Measurements from ENCODE around the gene DBR1. TPM values are rescaled to one million over a fixed set of nuclear protein-coding genes. Genes with fewer than 3 reads are reported as not detected.

DBR1 gene
- total RNA-seq, 8 experiments from 2014 or later: 10.8 to 19.7 (median 12.9) TPM

- in situ Hi-C loops (cut with MboI; ENCODE audit: low pct_unique_long_range_greater_than_20kb in 2 of 9, low sequenced_read_pairs in 9 of 9, unreplicated experiment in 9 of 9): no loop called here
- Histone ChIP-seq H3K27ac (no peak overlapping the region), H3K4me1 (replicated peaks in 1 of 2) (no peaks in the 10 kb centered on the region), H3K4me3 (no peak overlapping the region)
- no peak for ATAC-seq (replicated peaks in 6 of 8)
- WGBS, 10 experiments: 85 to 100% (median 92%) methylated on average over 1 of the region's 1 CpG; no CpG with 5 or more reads in 3 of the 10 experiments
Observed at GRCh38 chr3:138200424-138200823, 25.7 kb upstream of the DBR1 start.

- Histone ChIP-seq H3K4me3 (no peak overlapping the region), H3K4me1 (replicated peaks in 1 of 2) (no peaks in the 10 kb centered on the region), H3K27ac (no peak overlapping the region)
- ATAC-seq (replicated peaks in 6 of 8): no peak
- 83 to 100% (median 100%) methylated on average over 1 to 2 of the region's 2 CpGs; no CpG with 5 or more reads in 1 of the 10 experiments for WGBS, 10 experiments
- in situ Hi-C loops (cut with MboI; ENCODE audit: low pct_unique_long_range_greater_than_20kb in 2 of 9, low sequenced_read_pairs in 9 of 9, unreplicated experiment in 9 of 9): no loop called here
Observed at GRCh38 chr3:138199851-138200250, 25.1 kb upstream of the DBR1 start.

DNA sequence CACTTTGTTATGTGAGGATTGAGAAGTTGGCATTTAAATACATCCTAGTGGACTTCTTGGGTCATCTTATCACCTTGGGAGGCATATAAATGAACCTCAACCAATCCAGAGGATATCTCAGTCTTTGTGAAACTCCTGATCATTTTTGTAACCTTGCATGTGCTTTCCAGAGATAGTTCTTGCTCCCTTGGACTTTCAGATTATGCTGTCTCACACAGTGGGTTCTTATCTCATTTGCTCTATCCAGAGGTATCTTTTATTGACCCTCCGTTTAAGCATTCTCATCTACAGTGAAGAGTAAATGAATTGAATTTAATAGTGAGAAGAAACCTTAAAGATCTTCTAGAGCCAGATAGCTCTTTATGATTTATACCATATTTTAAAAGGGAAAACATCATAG is 22.8 kb upstream of the DBR1 start:
- Histone ChIP-seq H3K27ac (no peak overlapping the region), H3K4me1 (replicated peaks in 1 of 2) (no peaks in the 10 kb centered on the region), H3K4me3 (no peak overlapping the region)
- ATAC-seq (replicated peaks in 6 of 8): no peak
- in situ Hi-C loops (cut with MboI; ENCODE audit: low pct_unique_long_range_greater_than_20kb in 2 of 9, low sequenced_read_pairs in 9 of 9, unreplicated experiment in 9 of 9): no loop called here
- WGBS, 10 experiments: 67 to 100% (median 85%) methylated on average over 1 of the region's 1 CpG; no CpG with 5 or more reads in 2 of the 10 experiments

- Histone ChIP-seq H3K4me3 (no peak overlapping the region), H3K4me1 (replicated peaks in 1 of 2) (no peaks in the 10 kb centered on the region), H3K27ac (no peak overlapping the region)
- 89 to 97% (median 91%) methylated on average over 2 to 5 of the region's 5 CpGs; no CpG with 5 or more reads in 3 of the 10 experiments for WGBS, 10 experiments
- in situ Hi-C loops (cut with MboI; ENCODE audit: low pct_unique_long_range_greater_than_20kb in 2 of 9, low sequenced_read_pairs in 9 of 9, unreplicated experiment in 9 of 9): no loop called here
- ATAC-seq (replicated peaks in 6 of 8): peak in 5 of 8 experiments; percentile 52 to 78 (median 59)
Observed at GRCh38 chr3:138197058-138197457, 22.3 kb upstream of the DBR1 start.

DNA sequence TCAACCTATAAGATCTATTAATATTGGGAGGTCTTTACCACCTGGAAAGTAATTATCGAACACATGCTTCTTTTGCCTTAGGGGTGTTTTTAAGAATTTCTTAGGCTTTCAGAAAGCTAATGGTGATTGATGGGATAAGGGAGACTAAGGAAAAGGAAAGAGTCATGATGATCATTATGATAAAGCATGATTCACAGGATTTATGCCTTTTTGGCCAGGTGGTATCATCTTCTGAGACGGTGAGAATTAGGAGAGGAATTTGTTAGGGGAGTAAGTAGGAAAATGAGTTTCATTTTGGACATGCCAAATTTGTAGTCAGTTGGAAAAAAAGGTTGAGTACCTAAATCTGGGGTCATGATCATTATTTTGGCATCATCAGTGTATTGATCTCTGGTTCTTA is 21.3 kb upstream of the DBR1 start:
- H3K4me3 ChIP-seq: no peak overlapping the region
- H3K27ac ChIP-seq: no peak overlapping the region
- WGBS, 10 experiments: 62 to 100% (median 94%) methylated on average over 1 to 2 of the region's 2 CpGs; no CpG with 5 or more reads in 1 of the 10 experiments
- no peak for ATAC-seq (replicated peaks in 6 of 8)
- no peaks in the 10 kb centered on the region for H3K4me1 ChIP-seq (replicated peaks in 1 of 2)
- in situ Hi-C loops (cut with MboI; ENCODE audit: low pct_unique_long_range_greater_than_20kb in 2 of 9, low sequenced_read_pairs in 9 of 9, unreplicated experiment in 9 of 9): no loop called here

GRCh38 chr3:138195481-138195880 is 20.8 kb upstream of the DBR1 start:
- 67 to 100% (median 80%) methylated on average over 1 to 2 of the region's 2 CpGs; no CpG with 5 or more reads in 1 of the 10 experiments for WGBS, 10 experiments
- H3K4me1 ChIP-seq (replicated peaks in 1 of 2): no peaks in the 10 kb centered on the region
- in situ Hi-C loops (cut with MboI; ENCODE audit: low pct_unique_long_range_greater_than_20kb in 2 of 9, low sequenced_read_pairs in 9 of 9, unreplicated experiment in 9 of 9): no loop called here
- no peak overlapping the region for H3K4me3 ChIP-seq
- no peak overlapping the region for H3K27ac ChIP-seq
- no peak for ATAC-seq (replicated peaks in 6 of 8)

DNA sequence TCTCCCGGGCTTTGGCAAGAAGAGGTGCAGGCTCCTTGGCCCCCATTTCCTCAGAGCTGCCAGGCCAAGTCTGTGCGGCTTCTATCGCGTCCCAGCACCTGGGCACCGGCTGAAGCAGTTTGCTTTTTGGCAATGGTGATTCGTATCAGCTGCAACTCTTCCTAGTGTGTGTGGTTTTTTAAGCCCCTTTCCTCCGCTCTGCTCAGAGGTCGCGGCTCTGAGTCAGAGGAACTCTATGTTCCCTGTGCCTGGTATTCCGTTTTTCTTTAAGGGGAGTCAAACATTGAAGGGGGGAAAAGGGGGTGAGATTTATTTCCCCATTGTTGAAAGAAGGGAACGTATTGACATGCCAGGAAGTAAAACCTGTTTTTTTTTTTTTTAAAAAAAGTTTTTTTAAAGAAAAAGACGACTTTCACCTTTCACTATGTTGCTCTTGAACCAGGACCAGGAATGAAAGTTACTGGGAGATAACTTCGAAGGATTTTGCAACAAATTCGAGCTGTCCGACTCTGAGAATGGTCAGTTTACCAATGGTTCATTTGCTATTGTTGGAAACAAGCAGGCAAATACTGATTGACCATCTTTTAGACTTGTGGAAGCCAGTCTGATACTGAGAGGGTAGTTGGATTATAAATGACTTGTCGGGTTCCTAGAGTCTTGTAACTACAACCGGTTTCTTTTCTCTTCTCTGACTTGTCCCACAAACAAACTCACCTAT is 13.5 kb upstream of the DBR1 start:
- H3K4me3 ChIP-seq: peak overlapping the region; percentile 71 to 97 (median 93)
- H3K4me1 ChIP-seq (replicated peaks in 1 of 2): peaks cover 8 to 11% of the 10 kb centered on the region in 2 donors
- 0 to 37% (median 4%) methylated on average over 2 to 13 of the region's 17 CpGs for WGBS, 10 experiments
- in situ Hi-C loops (cut with MboI; ENCODE audit: low pct_unique_long_range_greater_than_20kb in 2 of 9, low sequenced_read_pairs in 9 of 9, unreplicated experiment in 9 of 9): no loop called here
- ATAC-seq (replicated peaks in 6 of 8): peak in 7 of 8 experiments; percentile 1 to 30 (median 12)
- H3K27ac ChIP-seq: peak overlapping the region; percentile 99

DNA sequence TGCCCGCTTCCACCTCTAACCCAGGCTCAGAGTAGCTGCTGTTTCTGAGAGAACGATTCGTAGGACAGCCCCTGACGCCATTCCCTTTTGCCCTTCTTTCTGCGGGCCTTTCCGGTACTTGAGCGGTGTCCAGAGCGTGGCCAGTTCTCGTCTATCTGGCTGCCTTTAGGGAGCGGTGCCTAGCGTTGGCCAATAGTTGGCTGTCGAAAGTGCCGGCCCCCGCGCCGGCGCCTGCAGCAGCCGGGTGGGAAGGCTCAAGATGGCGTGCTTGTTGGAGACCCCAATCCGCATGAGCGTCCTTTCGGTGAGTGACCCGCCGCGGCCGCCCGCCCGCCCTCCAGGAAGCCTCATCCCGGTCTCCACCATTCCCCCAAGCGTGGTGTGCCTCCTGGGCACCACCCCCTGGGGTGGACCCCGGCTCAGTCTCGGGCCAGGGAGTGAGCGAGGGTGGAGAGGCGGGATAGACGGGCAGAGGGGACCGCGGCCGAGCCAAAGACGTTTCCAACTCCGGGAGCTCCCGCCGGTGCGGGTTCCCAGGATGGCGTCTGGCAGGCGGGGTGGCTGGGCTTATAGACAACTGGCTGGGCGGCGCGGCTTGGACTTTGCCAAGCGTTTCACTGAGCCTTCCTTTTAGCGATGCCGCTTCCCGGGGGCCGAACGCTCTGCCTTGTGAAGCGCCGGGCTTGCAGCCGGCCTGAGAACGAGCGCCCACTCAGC is 12.7 kb upstream of the DBR1 start, which contains the start of gene ARMC8:
Gene ARMC8 (plus strand): TSS at position 6 of the 717 bp plus-strand sequence. CDS start 254 bp downstream, at position 260.
- Histone ChIP-seq H3K4me3 (peak within 1 kb of the TSS; percentile 71 to 97 (median 93)), H3K4me1 (replicated peaks in 1 of 2) (peaks cover 8 to 11% of the 10 kb centered on the region in 2 donors), H3K27ac (peak within 1 kb of the TSS; percentile 99)
- in situ Hi-C loops (cut with MboI; ENCODE audit: low pct_unique_long_range_greater_than_20kb in 2 of 9, low sequenced_read_pairs in 9 of 9, unreplicated experiment in 9 of 9): no loop called here
- ATAC-seq (replicated peaks in 6 of 8): peak; percentile 75 to 93 (median 90)
- WGBS, 10 experiments: 0 to 2% (median 0%) methylated on average over 2 to 20 of the region's 59 CpGs; no CpG with 5 or more reads in 6 of the 10 experiments

DNA sequence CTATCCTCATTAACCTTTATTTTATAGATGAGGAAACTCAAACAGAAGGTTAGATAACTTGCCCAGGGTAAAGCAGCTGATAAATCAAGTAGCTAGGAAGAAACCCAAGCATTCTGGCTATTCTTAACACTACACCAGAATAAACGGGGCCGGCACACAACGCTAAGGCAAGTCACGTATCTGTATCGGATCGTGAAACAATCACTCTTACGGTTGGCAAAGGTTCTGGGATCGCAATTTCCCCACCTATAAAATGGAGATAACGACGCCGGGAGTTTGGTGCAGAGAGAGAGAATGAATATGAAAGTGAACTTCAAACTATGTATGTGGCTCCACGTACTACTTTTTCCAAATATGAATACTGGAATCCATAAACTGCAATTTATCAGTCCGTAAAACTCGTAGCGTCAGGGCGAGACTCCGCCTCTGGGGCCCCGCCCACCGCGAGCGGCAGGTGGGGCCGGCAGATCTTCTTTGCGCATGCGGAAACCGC is 12.1 kb upstream of the DBR1 start:
- in situ Hi-C loops (cut with MboI; ENCODE audit: low pct_unique_long_range_greater_than_20kb in 2 of 9, low sequenced_read_pairs in 9 of 9, unreplicated experiment in 9 of 9): no loop called here
- Histone ChIP-seq H3K4me1 (replicated peaks in 1 of 2) (peaks cover 8 to 11% of the 10 kb centered on the region in 2 donors), H3K4me3 (peak overlapping the region; percentile 71 to 97 (median 93)), H3K27ac (peak overlapping the region; percentile 99)
- WGBS, 10 experiments: 0 to 10% (median 0%) methylated on average over 3 to 17 of the region's 25 CpGs; no CpG with 5 or more reads in 1 of the 10 experiments
- ATAC-seq (replicated peaks in 6 of 8): peak; percentile 17 to 48 (median 32)

DNA sequence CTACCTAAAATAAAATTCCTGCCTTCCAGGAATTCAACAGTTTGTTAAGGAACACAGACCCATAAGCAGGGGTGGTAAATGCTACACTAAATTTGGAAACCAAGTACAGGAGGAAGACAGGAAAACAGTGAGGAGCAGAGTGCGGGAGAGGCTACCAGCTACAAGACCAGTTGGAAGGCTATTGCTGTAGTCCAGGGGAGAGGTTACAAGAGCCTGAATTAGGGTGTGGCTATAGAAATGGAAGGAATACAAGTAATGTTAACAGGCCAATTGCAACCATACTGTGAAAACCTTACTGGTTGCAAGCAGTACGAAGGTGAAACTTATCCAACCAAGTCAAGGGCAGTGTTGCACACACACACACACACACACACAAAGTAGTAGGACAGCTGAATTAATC is 11.5 kb upstream of the DBR1 start:
- peak in 1 of 8 experiments; percentile 11 for ATAC-seq (replicated peaks in 6 of 8)
- Histone ChIP-seq H3K4me1 (replicated peaks in 1 of 2) (peaks cover 8 to 11% of the 10 kb centered on the region in 2 donors), H3K27ac (no peak overlapping the region), H3K4me3 (no peak overlapping the region)
- in situ Hi-C loops (cut with MboI; ENCODE audit: low pct_unique_long_range_greater_than_20kb in 2 of 9, low sequenced_read_pairs in 9 of 9, unreplicated experiment in 9 of 9): no loop called here
- 40 to 100% (median 61%) methylated on average over 1 to 2 of the region's 2 CpGs; no CpG with 5 or more reads in 2 of the 10 experiments for WGBS, 10 experiments

DNA sequence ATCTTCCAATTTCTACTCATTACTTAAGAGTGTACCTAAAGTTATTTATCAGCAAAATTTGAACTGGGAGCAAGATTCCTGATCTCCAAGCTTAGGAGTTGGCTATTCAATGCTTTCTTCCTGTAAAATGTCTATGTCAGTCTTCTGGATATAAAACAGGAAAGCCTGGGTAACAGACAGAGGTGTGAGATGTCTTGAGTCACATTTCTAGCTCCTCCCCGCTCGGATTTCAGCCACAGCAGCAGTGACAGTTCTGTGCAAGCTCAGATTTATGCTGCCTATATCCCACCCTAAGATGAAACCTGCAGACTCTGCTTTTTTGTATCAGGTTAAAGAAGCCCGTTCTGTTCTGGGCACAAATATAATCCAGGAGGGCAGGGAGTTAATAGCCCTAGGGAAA is 10.3 kb upstream of the DBR1 start:
- H3K4me3 ChIP-seq: no peak overlapping the region
- in situ Hi-C loops (cut with MboI; ENCODE audit: low pct_unique_long_range_greater_than_20kb in 2 of 9, low sequenced_read_pairs in 9 of 9, unreplicated experiment in 9 of 9): no loop called here
- 0 to 72% (median 25%) methylated on average over 1 to 3 of the region's 3 CpGs; no CpG with 5 or more reads in 2 of the 10 experiments for WGBS, 10 experiments
- H3K27ac ChIP-seq: no peak overlapping the region
- H3K4me1 ChIP-seq (replicated peaks in 1 of 2): peaks cover 8 to 11% of the 10 kb centered on the region in 2 donors
- no peak for ATAC-seq (replicated peaks in 6 of 8)

DNA sequence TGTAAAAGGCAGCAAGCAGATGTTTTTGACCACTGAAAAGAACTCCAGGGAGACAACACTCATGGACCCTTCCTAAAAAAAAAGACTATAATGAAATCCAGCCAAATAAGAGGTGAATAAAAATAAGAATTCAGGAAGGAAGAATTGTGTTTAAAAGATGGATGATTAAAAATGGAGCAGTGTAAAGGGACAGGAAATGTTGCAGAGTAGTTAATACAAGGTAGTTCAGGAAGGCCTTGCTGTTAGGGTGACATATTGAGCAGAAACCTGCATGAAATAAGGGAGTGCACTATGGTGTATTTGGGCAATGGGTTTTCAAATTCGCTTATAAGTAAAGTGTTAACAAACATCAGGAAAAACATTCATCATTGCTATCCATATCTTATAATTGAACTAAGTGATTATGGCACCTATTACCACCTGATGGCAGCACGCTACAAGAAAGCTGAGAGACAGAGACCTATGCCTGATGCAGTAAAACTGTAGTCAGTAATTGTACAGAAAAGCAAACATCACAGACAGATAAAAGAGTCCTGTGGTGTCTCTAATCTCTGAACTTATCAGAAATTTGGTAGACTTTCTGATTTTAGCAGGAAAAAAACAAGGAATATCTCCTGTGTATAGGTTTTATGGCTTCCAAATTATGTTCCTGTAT is 5.8 kb upstream of the DBR1 start:
- WGBS, 10 experiments: 0 to 37% (median 15%) methylated on average over 1 to 2 of the region's 2 CpGs; no CpG with 5 or more reads in 1 of the 10 experiments
- H3K4me3 ChIP-seq: no peak overlapping the region
- ATAC-seq (replicated peaks in 6 of 8): peak; percentile 75 to 87 (median 84)
- in situ Hi-C loops (cut with MboI; ENCODE audit: low pct_unique_long_range_greater_than_20kb in 2 of 9, low sequenced_read_pairs in 9 of 9, unreplicated experiment in 9 of 9): no loop called here
- no peaks in the 10 kb centered on the region for H3K4me1 ChIP-seq (replicated peaks in 1 of 2)
- H3K27ac ChIP-seq: no peak overlapping the region
